ENCODE results near the gene ZNF195.
"Not testable (repeated sequence)": the region's sequence is repeated elsewhere in the genome, so short reads cannot be mapped to it uniquely, and the experiment has no call there.

DNA sequence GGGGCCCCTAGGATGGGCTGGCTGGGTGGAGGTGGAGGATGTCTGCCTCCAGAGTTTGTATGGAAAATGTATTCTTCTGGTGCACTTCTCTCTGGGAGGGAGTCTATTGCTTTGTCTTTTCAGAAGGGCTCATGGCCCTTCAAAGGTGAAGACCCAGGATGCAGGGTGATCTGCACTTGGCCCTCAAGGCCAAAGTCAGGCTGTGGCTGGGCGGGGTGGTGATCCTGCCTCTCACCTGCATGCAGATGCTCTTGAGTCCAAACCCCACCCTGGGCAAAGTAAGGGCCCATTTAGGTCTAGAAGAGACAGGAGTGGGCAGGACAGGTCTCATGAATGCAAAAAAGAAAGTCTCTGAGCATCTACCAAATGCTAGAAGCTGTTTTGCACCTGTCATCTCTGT lies 40.5 kb upstream of the ZNF195 start:
- TF ChIP-seq, protein P1, sequence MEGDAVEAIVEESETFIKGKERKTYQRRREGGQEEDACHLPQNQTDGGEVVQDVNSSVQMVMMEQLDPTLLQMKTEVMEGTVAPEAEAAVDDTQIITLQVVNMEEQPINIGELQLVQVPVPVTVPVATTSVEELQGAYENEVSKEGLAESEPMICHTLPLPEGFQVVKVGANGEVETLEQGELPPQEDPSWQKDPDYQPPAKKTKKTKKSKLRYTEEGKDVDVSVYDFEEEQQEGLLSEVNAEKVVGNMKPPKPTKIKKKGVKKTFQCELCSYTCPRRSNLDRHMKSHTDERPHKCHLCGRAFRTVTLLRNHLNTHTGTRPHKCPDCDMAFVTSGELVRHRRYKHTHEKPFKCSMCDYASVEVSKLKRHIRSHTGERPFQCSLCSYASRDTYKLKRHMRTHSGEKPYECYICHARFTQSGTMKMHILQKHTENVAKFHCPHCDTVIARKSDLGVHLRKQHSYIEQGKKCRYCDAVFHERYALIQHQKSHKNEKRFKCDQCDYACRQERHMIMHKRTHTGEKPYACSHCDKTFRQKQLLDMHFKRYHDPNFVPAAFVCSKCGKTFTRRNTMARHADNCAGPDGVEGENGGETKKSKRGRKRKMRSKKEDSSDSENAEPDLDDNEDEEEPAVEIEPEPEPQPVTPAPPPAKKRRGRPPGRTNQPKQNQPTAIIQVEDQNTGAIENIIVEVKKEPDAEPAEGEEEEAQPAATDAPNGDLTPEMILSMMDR (IDR thresholded peaks at IDR 0.05): not testable (repeated sequence)
- TF ChIP-seq POLR2A (IDR thresholded peaks at IDR 0.05): not testable (repeated sequence)
